A673 (cell line): ENCODE data around the gene ABT1.

Experiments used
- CTCF ChIP-seq: fragments of 300-800, 200-600 bp; sonication (generic); conservative IDR thresholded peaks from 2 replicates; pipeline ENCODE4 v1.5.1; 2017; ENCODE audit warnings: low read depth, mild to moderate bottlenecking, antibody characterized with exemption, low read length, moderate library complexity, mixed read lengths
- EZH2 ChIP-seq: fragments of 200-600 bp; sonication (generic); IDR thresholded peaks from 2 replicates; pipeline ENCODE4 v1.6.1; 2017; ENCODE audit warnings: borderline replicate concordance, low read depth, mild to moderate bottlenecking, mixed read lengths, antibody characterized with exemption, low read length; ENCODE audit not compliant: poor library complexity, severe bottlenecking

- TF ChIP-seq CTCF: no peak
- TF ChIP-seq EZH2: no peak
Observed at GRCh38 chr6:26561533-26562466, 35.0 kb upstream of the ABT1 start.
